HCT116 (cell line): ENCODE measurements around the gene FBXL16. TPM values are rescaled to one million over a fixed set of nuclear protein-coding genes. Genes with fewer than 3 reads are reported as not detected.
A peak's percentile ranks its signal among the peaks of the same experiment; 100 is the strongest.

Experiments used
- ATAC-seq: fragments of 200-7000 bp; cut with Tn5 transposase; 2 replicates; pipeline ENCODE4 v1.9.1; 2020; ENCODE audit warnings: mild to moderate bottlenecking, moderate library complexity
- BruUV-seq: library from RNA; stranded (reverse); fragments of 400-500 nt; replicated peaks from 2 replicates; lab custom pipeline; 2021; lab: Mats Ljungman, UMichigan
- CTCF ChIA-PET: fragments of 300-600 bp; sonication (Branson Sonifier 250); formaldehyde crosslinking; loops from one replicate; lab custom pipeline; 2021; ENCODE audit warnings: antibody characterized with exemption; lab: Charles Lee
- POLR2A ChIA-PET: fragments of 300-600, 350-600 bp; sonication (Branson Sonifier 250); formaldehyde crosslinking; loops from one replicate; lab custom pipeline; 2021; ENCODE audit warnings: antibody characterized with exemption; lab: Charles Lee
- RAD21 ChIA-PET, 2 experiments: fragments of 300-600 bp; sonication (Branson Sonifier 250); formaldehyde crosslinking; loops; one replicate each; lab custom pipeline; 2023; ENCODE audit warnings: low total read pairs in 2 of 2; ENCODE audit not compliant: uncharacterized antibody in 2 of 2, unreplicated experiment in 2 of 2, low non-redundant PET in 1 of 2; lab: Charles Lee
- DNase-seq: peaks from one replicate; pipeline ENCODE4 v3.0.0-alpha.2; 2010; ENCODE audit warnings: low read depth, low spot score
- H2AFZ ChIP-seq: fragments of 200-600 bp; shearing (Covaris generic), sonication (generic); 2 replicates; pipeline ENCODE4 v1.6.1; 2017; ENCODE audit warnings: low read depth, mixed run types, mixed read lengths, antibody characterized with exemption, low read length; ENCODE audit not compliant: poor library complexity, severe bottlenecking
- H3K27ac ChIP-seq: 2 replicates; pipeline ENCODE4 v1.5.1; 2012; ENCODE audit warnings: low read depth, low read length
- H3K27me3 ChIP-seq: fragments of 200-600 bp; sonication (generic); 2 replicates; pipeline ENCODE4 v1.6.1; 2016; ENCODE audit warnings: mixed run types, low read length, mixed read lengths; ENCODE audit not compliant: insufficient read depth
- H3K36me3 ChIP-seq, 2 experiments: fragments of 200-500 bp in 1 of 2; fragments of 200-600 bp in 1 of 2; sonication (Bioruptor generic) in 1 of 2; sonication (generic) in 1 of 2; 2 replicates each; pipeline versions ENCODE4 v1.5.1 to v1.6.1; 2014 to 2016; ENCODE audit warnings: low read length in 2 of 2, inconsistent platforms in 1 of 2, mixed read lengths in 1 of 2, mixed run types in 1 of 2; ENCODE audit not compliant: insufficient read depth in 2 of 2, control insufficient read depth in 1 of 2
- H3K4me1 ChIP-seq, 2 experiments: fragments of 200-600 bp in 1 of 2; sonication (generic) in 1 of 2; 2 replicates each; pipeline versions ENCODE4 v1.5.1 to v1.6.1; 2012 to 2017; ENCODE audit warnings: low read length in 2 of 2, inconsistent platforms in 1 of 2, mild to moderate bottlenecking in 1 of 2, mixed read lengths in 1 of 2, mixed run types in 1 of 2, moderate library complexity in 1 of 2; ENCODE audit not compliant: insufficient read depth in 2 of 2, control insufficient read depth in 1 of 2
- H3K4me2 ChIP-seq: fragments of 200-600 bp; sonication (generic); 2 replicates; pipeline ENCODE4 v1.6.1; 2017; ENCODE audit warnings: mixed run types, low read length, mixed read lengths
- H3K4me3 ChIP-seq, 2 experiments: fragments of 200-600 bp in 1 of 2; sonication (generic) in 1 of 2; replicated peaks in 1 of 2; 2 replicates each; pipeline ENCODE4 v1.5.1; 2011 to 2016; ENCODE audit warnings: low read length in 2 of 2, control low read depth in 1 of 2, low read depth in 1 of 2, mild to moderate bottlenecking in 1 of 2, mixed read lengths in 1 of 2, mixed run types in 1 of 2
- H3K79me2 ChIP-seq: fragments of 200-600 bp; sonication (generic); 2 replicates; pipeline ENCODE4 v1.6.1; 2017; ENCODE audit warnings: mild to moderate bottlenecking, mixed run types, low read length, moderate library complexity, mixed read lengths; ENCODE audit not compliant: insufficient read depth
- H3K9ac ChIP-seq: fragments of 200-600 bp; sonication (generic); 2 replicates; pipeline ENCODE4 v1.6.1; 2016; ENCODE audit warnings: low read length, mixed read lengths
- H3K9me2 ChIP-seq: fragments of 200-600 bp; sonication (generic), shearing (Covaris generic); 2 replicates; pipeline ENCODE4 v1.6.1; 2017; ENCODE audit warnings: mixed run types, mild to moderate bottlenecking, moderate library complexity; ENCODE audit not compliant: insufficient read depth
- H3K9me3 ChIP-seq, 2 experiments: fragments of 200-500 bp in 1 of 2; fragments of 200-600 bp in 1 of 2; sonication (Bioruptor generic) in 1 of 2; sonication (generic) in 1 of 2; 2 replicates each; pipeline ENCODE4 v1.6.1; 2014 to 2017; ENCODE audit warnings: low read length in 2 of 2, mixed read lengths in 2 of 2, inconsistent platforms in 1 of 2, low read depth in 1 of 2, mild to moderate bottlenecking in 1 of 2, mixed run types in 1 of 2, moderate library complexity in 1 of 2; ENCODE audit not compliant: control insufficient read depth in 1 of 2, insufficient read depth in 1 of 2
- H4K20me1 ChIP-seq: fragments of 200-600 bp; sonication (generic), shearing (Covaris generic); 2 replicates; pipeline ENCODE4 v1.6.1; 2017; ENCODE audit warnings: mixed run types, mild to moderate bottlenecking, moderate library complexity; ENCODE audit not compliant: insufficient read depth
- CEBPB ChIP-seq: IDR thresholded peaks from 2 replicates; pipeline ENCODE4 v1.6.1; 2012; ENCODE audit warnings: low read depth
- CTCF ChIP-seq, 3 experiments: fragments of 200-600 bp in 1 of 3; sonication (generic) in 1 of 3; IDR thresholded peaks in 2 of 3; conservative IDR thresholded peaks in 1 of 3; 2 replicates each; pipeline ENCODE4 v1.5.1; 2012 to 2017; ENCODE audit warnings: low read depth in 2 of 3, low read length in 2 of 3, antibody characterized with exemption in 1 of 3, borderline replicate concordance in 1 of 3, control low read depth in 1 of 3, mild to moderate bottlenecking in 1 of 3, mixed read lengths in 1 of 3, mixed run types in 1 of 3, moderate library complexity in 1 of 3; ENCODE audit not compliant: insufficient read depth in 1 of 3
- EZH2phosphoT487 ChIP-seq: fragments of 200-600 bp; IDR thresholded peaks from 2 replicates; pipeline ENCODE4 v1.6.1; 2018; ENCODE audit warnings: antibody characterized with exemption, borderline replicate concordance
- FOSL1 ChIP-seq: IDR thresholded peaks from 2 replicates; pipeline ENCODE4 v1.6.1; 2012; ENCODE audit warnings: low read depth
- JUND ChIP-seq: IDR thresholded peaks from 2 replicates; pipeline ENCODE4 v1.6.1; 2012
- POLR2A ChIP-seq: IDR thresholded peaks from 2 replicates; pipeline ENCODE4 v1.7.0; 2011; ENCODE audit warnings: borderline replicate concordance; ENCODE audit not compliant: insufficient read depth, insufficient read length; ENCODE audit errors: extremely low read depth
- RAD21 ChIP-seq: IDR thresholded peaks from 2 replicates; pipeline ENCODE4 v1.6.1; 2012; ENCODE audit warnings: low read depth, mild to moderate bottlenecking
- REST ChIP-seq: IDR thresholded peaks from 2 replicates; pipeline ENCODE4 v1.6.1; 2012; ENCODE audit warnings: low read depth
- SIN3A ChIP-seq: IDR thresholded peaks from 2 replicates; pipeline ENCODE4 v1.6.1; 2012; ENCODE audit warnings: low read depth
- SP1 ChIP-seq: IDR thresholded peaks from 2 replicates; pipeline ENCODE4 v1.6.1; 2012; ENCODE audit warnings: low read depth
- SRF ChIP-seq: IDR thresholded peaks from 2 replicates; pipeline ENCODE4 v1.6.1; 2012; ENCODE audit warnings: low read depth
- YY1 ChIP-seq: IDR thresholded peaks from 2 replicates; pipeline ENCODE4 v1.6.1; 2011; ENCODE audit warnings: low read length, low read depth, moderate library complexity, mild to moderate bottlenecking; ENCODE audit not compliant: insufficient replicate concordance; ENCODE audit errors: extremely low read depth
- ZBTB33 ChIP-seq: IDR thresholded peaks from 2 replicates; pipeline ENCODE4 v1.6.1; 2011; ENCODE audit warnings: mild to moderate bottlenecking, low read length, moderate library complexity; ENCODE audit not compliant: insufficient replicate concordance; ENCODE audit errors: extremely low read depth
- intact Hi-C: fragments of 100-400 bp; cut with micrococcal nuclease; formaldehyde crosslinking; loops from 2 replicates; pipeline ENCODE4 v1.10.0; 2022
- total RNA-seq: library from RNA; stranded (reverse); gene quantifications from one replicate; pipeline ENCODE4 v1.2.1, GENCODE V29; 2021; ENCODE audit not compliant: unreplicated experiment

The FBXL16 gene
- total RNA-seq, 1 experiment from 2014 or later = 49.7 TPM

GRCh38 chr16:726188-726437, 20.5 kb upstream of the FBXL16 start (continued):
- TF ChIP-seq YY1 (no peak), POLR2A (no peak), RAD21 (no peak), FOSL1 (no peak), JUND (no peak), REST (no peak)
- TF ChIP-seq, all 23 proteins: peak for 0

- peak overlapping the region; percentile 58 for H3K9ac ChIP-seq
- POLR2A ChIA-PET = interaction anchor here (0.6 to 3.5 kb wide), 3 partner anchors 10 to 35 kb away, joined by 3 to 20 read pairs (median 12); partner anchors contain the start of genes METRN and MSLN
- no peak for ATAC-seq
- peaks cover 9 to 52% of the 10 kb centered on the region in 2 experiments for H3K4me1 ChIP-seq
- H3K9me3 ChIP-seq = no peaks in the 10 kb centered on the region
- H3K27ac ChIP-seq = peak overlapping the region; percentile 96
- no peak for TF ChIP-seq CEBPB
- TF ChIP-seq CTCF (IDR thresholded peaks at IDR 0.05 in 2 of 3, conservative IDR thresholded peaks at IDR 0.05 in 1 of 3; ENCODE audit: borderline replicate concordance in 1 of 3, insufficient read depth in 1 of 3, low read depth in 2 of 3, low read length in 2 of 3) = no peak
- TF ChIP-seq SIN3A = no peak
- no peak for TF ChIP-seq EZH2phosphoT487
- no peak for TF ChIP-seq ZBTB33
- no peak for TF ChIP-seq RAD21
- no peak for TF ChIP-seq SP1
- TF ChIP-seq SRF = no peak
- no peak for TF ChIP-seq REST
- TF ChIP-seq, all 23 proteins: peak for 0
- CTCF ChIA-PET = interaction anchor here (0.7 to 2.6 kb wide), 2 partner anchors 10 to 13 kb away, joined by 3 to 11 read pairs; no protein-coding TSS in a partner anchor
- peak overlapping the region; percentile 39 to 89 for H3K4me3 ChIP-seq
- no peak overlapping the region for H2AFZ ChIP-seq
- intact Hi-C loops = no loop called here
- H3K36me3 ChIP-seq = no peaks in the 10 kb centered on the region
- peak overlapping the region; percentile 99 for H3K4me2 ChIP-seq
- no peak for DNase-seq
- no TSS peak for BruUV-seq
- H3K79me2 ChIP-seq = peaks cover 26% of the 10 kb centered on the region; the same call in 1 of the 2 replicates
- H4K20me1 ChIP-seq = no peaks in the 10 kb centered on the region
- H3K27me3 ChIP-seq = no peaks in the 10 kb centered on the region
- H3K9me2 ChIP-seq = no peaks in the 10 kb centered on the region
- RAD21 ChIA-PET = interaction anchor here in 1 of 2 experiments (0.5 kb wide), 1 partner anchor 12 kb away, joined by 4 read pairs; no protein-coding TSS in a partner anchor
Observed at GRCh38 chr16:725463-726187, 20.0 kb upstream of the FBXL16 start.
